ENCODE results near the gene ATP10A. TPM values are rescaled to one million over a fixed set of nuclear protein-coding genes. Genes with fewer than 3 reads are reported as not detected.
A peak's percentile ranks its signal among the peaks of the same experiment; 100 is the strongest.

The ATP10A gene
- total RNA-seq, 4 donors from 2014 or later: 1.6 to 8.2 (median 3.7) TPM

GRCh38 chr15:25701721-25702465 is 161.2 kb downstream of the ATP10A start:
- intact Hi-C loops (cut with DNase I; ENCODE audit: low total_unique reads): loop anchor here (10.0 kb wide), 1 partner anchor 187 kb away; no protein-coding TSS in a partner anchor
- peak in 1 of 2 donors; percentile 36 for DNase-seq (ENCODE audit: low spot score in 2 of 2)
- no peak overlapping the region for H3K4me3 ChIP-seq (ENCODE audit: low read depth, poor library complexity, severe bottlenecking)
- WGBS, 2 donors: 91 to 94% methylated on average over 18 to 19 of the region's 19 CpGs
- TF ChIP-seq POLR2A (IDR thresholded peaks at IDR 0.05) (no peak), CTCF (IDR thresholded peaks at IDR 0.05) (no peak)

- peak in 1 of 2 donors; percentile 69 for DNase-seq (ENCODE audit: low spot score in 2 of 2)
- intact Hi-C loops (cut with DNase I; ENCODE audit: low total_unique reads): loop anchor here (10.0 kb wide), 1 partner anchor 186 kb away; no protein-coding TSS in a partner anchor
- WGBS, 2 donors: 91 to 92% methylated on average over 7 of the region's 7 CpGs
- TF ChIP-seq POLR2A (IDR thresholded peaks at IDR 0.05) (no peak), CTCF (IDR thresholded peaks at IDR 0.05) (no peak)
- no peak overlapping the region for H3K4me3 ChIP-seq (ENCODE audit: low read depth, poor library complexity, severe bottlenecking)
Measured at GRCh38 chr15:25700916-25701315, 162.2 kb downstream of the ATP10A start.

- TF ChIP-seq POLR2A (IDR thresholded peaks at IDR 0.05) (no peak), CTCF (IDR thresholded peaks at IDR 0.05) (no peak)
- intact Hi-C loops (cut with DNase I; ENCODE audit: low total_unique reads): no loop called here
- H3K4me3 ChIP-seq (ENCODE audit: low read depth, poor library complexity, severe bottlenecking): no peak overlapping the region
- no peak for DNase-seq (ENCODE audit: low spot score in 2 of 2)
- WGBS, 2 donors: 67 to 87% methylated on average over 1 of the region's 1 CpG
Measured at GRCh38 chr15:25697586-25697985, 165.5 kb downstream of the ATP10A start.

GRCh38 chr15:25695875-25696760 is 167.0 kb downstream of the ATP10A start:
- intact Hi-C loops (cut with DNase I; ENCODE audit: low total_unique reads): no loop called here
- peak in 1 of 2 donors; percentile 63 for DNase-seq (ENCODE audit: low spot score in 2 of 2)
- 87 to 89% methylated on average over 17 of the region's 17 CpGs for WGBS, 2 donors
- no peak overlapping the region for H3K4me3 ChIP-seq (ENCODE audit: low read depth, poor library complexity, severe bottlenecking)
- TF ChIP-seq POLR2A (IDR thresholded peaks at IDR 0.05): no peak
- TF ChIP-seq CTCF (IDR thresholded peaks at IDR 0.05): no peak

GRCh38 chr15:25694823-25695312 is 168.3 kb downstream of the ATP10A start:
- DNase-seq (ENCODE audit: low spot score in 2 of 2): peak in 1 of 2 donors; percentile 70
- 91 to 94% methylated on average over 16 to 19 of the region's 19 CpGs for WGBS, 2 donors
- no peak overlapping the region for H3K4me3 ChIP-seq (ENCODE audit: low read depth, poor library complexity, severe bottlenecking)
- intact Hi-C loops (cut with DNase I; ENCODE audit: low total_unique reads): no loop called here
- TF ChIP-seq POLR2A (IDR thresholded peaks at IDR 0.05) (no peak), CTCF (IDR thresholded peaks at IDR 0.05) (no peak)
